SK-N-SH treated with all-trans-retinoic acid at 6 μM for 48 hours (cell line): ENCODE results near the gene RIT1.
"Not testable (repeated sequence)": the region's sequence is repeated elsewhere in the genome, so short reads cannot be mapped to it uniquely, and the experiment has no call there.

ENCODE experiments used
- ATAC-seq: fragments of 200-7000 bp; cut with Tn5 transposase; 3 replicates; pipeline ENCODE4 v1.9.1; 2020; ENCODE audit warnings: mild to moderate bottlenecking, moderate library complexity
- ARNTL ChIP-seq: fragments of 450-650 bp; formaldehyde crosslinking; IDR thresholded peaks from 2 replicates; pipeline ENCODE4 v1.5.0; 2020; ENCODE audit warnings: low read depth, mild to moderate bottlenecking, moderate library complexity, borderline replicate concordance
- BACH2 ChIP-seq: fragments of 250-450 bp; sonication (Bioruptor Pico); IDR thresholded peaks from 2 replicates; pipeline ENCODE4 v1.9.0; 2021; ENCODE audit warnings: mild to moderate bottlenecking, borderline replicate concordance
- CSDC2 ChIP-seq: fragments of 250-450 bp; sonication (Bioruptor Pico); IDR thresholded peaks from 2 replicates; pipeline ENCODE4 v1.5.0; 2020; ENCODE audit warnings: mild to moderate bottlenecking, moderate library complexity
- GLIS3 ChIP-seq: fragments of 250-450 bp; sonication (Bioruptor Pico); IDR thresholded peaks from 2 replicates; pipeline ENCODE4 v1.5.0; 2020; ENCODE audit warnings: mild to moderate bottlenecking, moderate library complexity
- ISL1 ChIP-seq: fragments of 250-450 bp; sonication (Bioruptor Pico); IDR thresholded peaks from 2 replicates; pipeline ENCODE4 v2.1.2; 2022; ENCODE audit warnings: mild to moderate bottlenecking, moderate library complexity
- OSR1 ChIP-seq: fragments of 250-450 bp; sonication (Bioruptor Pico); IDR thresholded peaks from 2 replicates; pipeline ENCODE4 v1.8.0; 2022; ENCODE audit warnings: moderate library complexity, mild to moderate bottlenecking, inconsistent platforms
- RARB ChIP-seq: fragments of 250-450 bp; sonication (Bioruptor Pico); IDR thresholded peaks from 2 replicates; pipeline ENCODE4 v1.8.0; 2021; ENCODE audit warnings: mild to moderate bottlenecking, moderate library complexity
- SNAI2 ChIP-seq: fragments of 250-450 bp; sonication (Bioruptor Pico); IDR thresholded peaks from 2 replicates; pipeline ENCODE4 v1.5.0; 2020; ENCODE audit warnings: mild to moderate bottlenecking, moderate library complexity
- TCF4 ChIP-seq: fragments of 250-450 bp; sonication (Bioruptor Pico); IDR thresholded peaks from 2 replicates; pipeline ENCODE4 v1.8.0; 2021; ENCODE audit warnings: mild to moderate bottlenecking, moderate library complexity, borderline replicate concordance
- TOX ChIP-seq: fragments of 250-450 bp; sonication (Bioruptor Pico); IDR thresholded peaks from 2 replicates; pipeline ENCODE4 v1.8.0; 2021; ENCODE audit warnings: mild to moderate bottlenecking, moderate library complexity, borderline replicate concordance
- ZFP3 ChIP-seq: fragments of 250-450 bp; sonication (Bioruptor Pico); IDR thresholded peaks from 2 replicates; pipeline ENCODE4 v1.5.0; 2020; ENCODE audit warnings: mild to moderate bottlenecking, moderate library complexity
- ZFP30 ChIP-seq: fragments of 450-650 bp; formaldehyde crosslinking; IDR thresholded peaks from 2 replicates; pipeline ENCODE4 v1.5.0; 2022; ENCODE audit warnings: mild to moderate bottlenecking, moderate library complexity
- ZNF565 ChIP-seq: fragments of 450-650 bp; formaldehyde crosslinking; conservative IDR thresholded peaks from 2 replicates; pipeline ENCODE4 v1.5.0; 2020; ENCODE audit warnings: low read depth, mild to moderate bottlenecking, moderate library complexity
- ZNF70 ChIP-seq: fragments of 450-650 bp; formaldehyde crosslinking; IDR thresholded peaks from 2 replicates; pipeline ENCODE4 v1.5.0; 2020; ENCODE audit warnings: mild to moderate bottlenecking, moderate library complexity
- TF ChIP-seq, protein P1 (sequence below): fragments of 250-450 bp; sonication (Bioruptor Pico); IDR thresholded peaks from 2 replicates; pipeline ENCODE4 v1.8.0; 2020; ENCODE audit warnings: mild to moderate bottlenecking, moderate library complexity, borderline replicate concordance
- TF ChIP-seq, protein P2 (sequence below): fragments of 250-450 bp; sonication (Bioruptor Pico); IDR thresholded peaks from 2 replicates; pipeline ENCODE4 v1.5.0; 2020; ENCODE audit warnings: mild to moderate bottlenecking, moderate library complexity
- TF ChIP-seq, protein P3 (sequence below): fragments of 250-450 bp; sonication (Bioruptor Pico); IDR thresholded peaks from 2 replicates; pipeline ENCODE4 v1.8.0; 2021; ENCODE audit warnings: low read depth, mild to moderate bottlenecking, moderate library complexity, borderline replicate concordance
- TF ChIP-seq, protein P4 (sequence below): fragments of 250-450 bp; sonication (Bioruptor Pico); IDR thresholded peaks from 2 replicates; pipeline ENCODE4 v1.5.1; 2021; ENCODE audit warnings: mild to moderate bottlenecking, moderate library complexity

RIT1 gene

DNA sequence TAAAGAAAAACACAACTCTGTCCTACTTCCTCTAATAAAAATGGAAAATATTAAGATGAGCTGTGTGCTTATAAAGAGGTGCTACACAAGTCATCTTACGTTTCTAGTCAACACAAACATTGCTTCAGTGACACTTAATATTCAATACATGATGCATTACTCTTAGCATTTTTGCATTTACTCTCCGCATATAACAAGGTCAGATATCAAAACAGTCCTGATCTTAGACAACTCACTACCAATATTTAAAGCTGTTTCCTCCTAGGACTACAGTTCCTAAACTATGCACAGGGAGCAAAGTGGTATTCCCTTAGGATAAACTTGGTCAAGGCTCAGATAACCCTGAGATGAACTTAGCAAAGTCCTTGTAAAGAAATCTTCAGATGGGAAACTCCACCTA, 12.3 kb downstream of the RIT1 start:
- TF ChIP-seq, protein P1, sequence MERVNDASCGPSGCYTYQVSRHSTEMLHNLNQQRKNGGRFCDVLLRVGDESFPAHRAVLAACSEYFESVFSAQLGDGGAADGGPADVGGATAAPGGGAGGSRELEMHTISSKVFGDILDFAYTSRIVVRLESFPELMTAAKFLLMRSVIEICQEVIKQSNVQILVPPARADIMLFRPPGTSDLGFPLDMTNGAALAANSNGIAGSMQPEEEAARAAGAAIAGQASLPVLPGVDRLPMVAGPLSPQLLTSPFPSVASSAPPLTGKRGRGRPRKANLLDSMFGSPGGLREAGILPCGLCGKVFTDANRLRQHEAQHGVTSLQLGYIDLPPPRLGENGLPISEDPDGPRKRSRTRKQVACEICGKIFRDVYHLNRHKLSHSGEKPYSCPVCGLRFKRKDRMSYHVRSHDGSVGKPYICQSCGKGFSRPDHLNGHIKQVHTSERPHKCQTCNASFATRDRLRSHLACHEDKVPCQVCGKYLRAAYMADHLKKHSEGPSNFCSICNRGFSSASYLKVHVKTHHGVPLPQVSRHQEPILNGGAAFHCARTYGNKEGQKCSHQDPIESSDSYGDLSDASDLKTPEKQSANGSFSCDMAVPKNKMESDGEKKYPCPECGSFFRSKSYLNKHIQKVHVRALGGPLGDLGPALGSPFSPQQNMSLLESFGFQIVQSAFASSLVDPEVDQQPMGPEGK (CRISPR knock-in tag): no peak
- TF ChIP-seq SNAI2 (no peak), ZFP30 (CRISPR knock-in tag) (no peak), CSDC2 (no peak), GLIS3 (CRISPR knock-in tag) (no peak), BACH2 (CRISPR knock-in tag) (no peak), ZNF565 (CRISPR knock-in tag) (no peak), ZFP3 (CRISPR knock-in tag) (no peak), RARB (CRISPR knock-in tag) (no peak), ISL1 (no peak), OSR1 (no peak)
- TF ChIP-seq, protein P2, sequence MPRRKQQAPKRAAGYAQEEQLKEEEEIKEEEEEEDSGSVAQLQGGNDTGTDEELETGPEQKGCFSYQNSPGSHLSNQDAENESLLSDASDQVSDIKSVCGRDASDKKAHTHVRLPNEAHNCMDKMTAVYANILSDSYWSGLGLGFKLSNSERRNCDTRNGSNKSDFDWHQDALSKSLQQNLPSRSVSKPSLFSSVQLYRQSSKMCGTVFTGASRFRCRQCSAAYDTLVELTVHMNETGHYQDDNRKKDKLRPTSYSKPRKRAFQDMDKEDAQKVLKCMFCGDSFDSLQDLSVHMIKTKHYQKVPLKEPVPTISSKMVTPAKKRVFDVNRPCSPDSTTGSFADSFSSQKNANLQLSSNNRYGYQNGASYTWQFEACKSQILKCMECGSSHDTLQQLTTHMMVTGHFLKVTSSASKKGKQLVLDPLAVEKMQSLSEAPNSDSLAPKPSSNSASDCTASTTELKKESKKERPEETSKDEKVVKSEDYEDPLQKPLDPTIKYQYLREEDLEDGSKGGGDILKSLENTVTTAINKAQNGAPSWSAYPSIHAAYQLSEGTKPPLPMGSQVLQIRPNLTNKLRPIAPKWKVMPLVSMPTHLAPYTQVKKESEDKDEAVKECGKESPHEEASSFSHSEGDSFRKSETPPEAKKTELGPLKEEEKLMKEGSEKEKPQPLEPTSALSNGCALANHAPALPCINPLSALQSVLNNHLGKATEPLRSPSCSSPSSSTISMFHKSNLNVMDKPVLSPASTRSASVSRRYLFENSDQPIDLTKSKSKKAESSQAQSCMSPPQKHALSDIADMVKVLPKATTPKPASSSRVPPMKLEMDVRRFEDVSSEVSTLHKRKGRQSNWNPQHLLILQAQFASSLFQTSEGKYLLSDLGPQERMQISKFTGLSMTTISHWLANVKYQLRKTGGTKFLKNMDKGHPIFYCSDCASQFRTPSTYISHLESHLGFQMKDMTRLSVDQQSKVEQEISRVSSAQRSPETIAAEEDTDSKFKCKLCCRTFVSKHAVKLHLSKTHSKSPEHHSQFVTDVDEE: no peak
- no peak for ATAC-seq

DNA sequence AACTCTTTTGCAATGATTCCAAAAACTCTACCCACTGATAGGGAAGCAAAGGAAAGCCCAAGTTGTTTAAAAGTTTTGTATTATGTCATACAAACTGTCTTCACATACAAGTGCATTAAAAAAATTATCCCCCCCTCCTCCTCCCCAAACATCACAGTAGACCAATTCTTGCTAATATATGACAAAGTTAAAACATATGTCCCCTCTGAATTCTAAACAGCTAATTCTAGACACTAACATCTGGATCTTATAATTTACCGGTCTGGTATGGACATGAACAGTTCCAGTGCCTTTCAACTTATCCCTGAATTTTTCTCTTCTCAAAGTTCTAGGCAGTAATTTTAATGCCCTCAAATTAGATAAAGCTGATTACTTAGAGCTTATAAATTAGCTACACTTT, 13.4 kb downstream of the RIT1 start:
- TF ChIP-seq GLIS3 (CRISPR knock-in tag): no peak
- TF ChIP-seq ARNTL (CRISPR knock-in tag): no peak
- TF ChIP-seq ZNF70 (CRISPR knock-in tag): no peak
- TF ChIP-seq TOX (CRISPR knock-in tag): no peak
- TF ChIP-seq OSR1: no peak
- no peak for TF ChIP-seq ZFP30 (CRISPR knock-in tag)
- TF ChIP-seq, protein P1 (CRISPR knock-in tag): no peak
- no peak for TF ChIP-seq RARB (CRISPR knock-in tag)
- TF ChIP-seq, protein P3, sequence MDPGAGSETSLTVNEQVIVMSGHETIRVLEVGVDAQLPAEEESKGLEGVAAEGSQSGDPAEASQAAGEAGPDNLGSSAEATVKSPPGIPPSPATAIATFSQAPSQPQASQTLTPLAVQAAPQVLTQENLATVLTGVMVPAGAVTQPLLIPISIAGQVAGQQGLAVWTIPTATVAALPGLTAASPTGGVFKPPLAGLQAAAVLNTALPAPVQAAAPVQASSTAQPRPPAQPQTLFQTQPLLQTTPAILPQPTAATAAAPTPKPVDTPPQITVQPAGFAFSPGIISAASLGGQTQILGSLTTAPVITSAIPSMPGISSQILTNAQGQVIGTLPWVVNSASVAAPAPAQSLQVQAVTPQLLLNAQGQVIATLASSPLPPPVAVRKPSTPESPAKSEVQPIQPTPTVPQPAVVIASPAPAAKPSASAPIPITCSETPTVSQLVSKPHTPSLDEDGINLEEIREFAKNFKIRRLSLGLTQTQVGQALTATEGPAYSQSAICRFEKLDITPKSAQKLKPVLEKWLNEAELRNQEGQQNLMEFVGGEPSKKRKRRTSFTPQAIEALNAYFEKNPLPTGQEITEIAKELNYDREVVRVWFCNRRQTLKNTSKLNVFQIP (CRISPR knock-in tag): no peak
- no peak for TF ChIP-seq SNAI2
- no peak for TF ChIP-seq TCF4 (CRISPR knock-in tag)
- TF ChIP-seq, protein P4, sequence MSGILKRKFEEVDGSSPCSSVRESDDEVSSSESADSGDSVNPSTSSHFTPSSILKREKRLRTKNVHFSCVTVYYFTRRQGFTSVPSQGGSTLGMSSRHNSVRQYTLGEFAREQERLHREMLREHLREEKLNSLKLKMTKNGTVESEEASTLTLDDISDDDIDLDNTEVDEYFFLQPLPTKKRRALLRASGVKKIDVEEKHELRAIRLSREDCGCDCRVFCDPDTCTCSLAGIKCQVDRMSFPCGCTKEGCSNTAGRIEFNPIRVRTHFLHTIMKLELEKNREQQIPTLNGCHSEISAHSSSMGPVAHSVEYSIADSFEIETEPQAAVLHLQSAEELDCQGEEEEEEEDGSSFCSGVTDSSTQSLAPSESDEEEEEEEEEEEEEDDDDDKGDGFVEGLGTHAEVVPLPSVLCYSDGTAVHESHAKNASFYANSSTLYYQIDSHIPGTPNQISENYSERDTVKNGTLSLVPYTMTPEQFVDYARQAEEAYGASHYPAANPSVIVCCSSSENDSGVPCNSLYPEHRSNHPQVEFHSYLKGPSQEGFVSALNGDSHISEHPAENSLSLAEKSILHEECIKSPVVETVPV (CRISPR knock-in tag): no peak
- ATAC-seq: peak; percentile 24; the same call in 1 of the 3 replicates

DNA sequence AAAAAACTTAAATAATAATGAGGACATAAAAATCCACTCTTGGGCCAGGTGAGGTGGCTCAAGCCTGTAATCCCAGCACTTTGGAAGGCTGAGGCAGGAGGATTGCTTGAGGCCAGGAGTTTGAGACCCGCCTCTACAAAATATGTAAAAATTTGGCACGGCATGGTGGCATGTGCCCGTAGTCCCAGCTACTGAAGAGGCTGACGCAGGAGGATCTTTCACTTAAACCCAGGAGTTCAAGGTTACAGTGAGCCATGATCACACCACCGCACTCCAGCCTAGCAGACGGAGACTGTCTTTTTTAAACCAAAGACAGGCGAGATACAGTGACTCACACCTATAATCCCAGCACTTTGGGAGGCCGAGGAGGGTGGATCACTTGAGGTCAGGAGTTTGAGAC, 14.7 kb downstream of the RIT1 start:
- ATAC-seq: not testable (repeated sequence)

DNA sequence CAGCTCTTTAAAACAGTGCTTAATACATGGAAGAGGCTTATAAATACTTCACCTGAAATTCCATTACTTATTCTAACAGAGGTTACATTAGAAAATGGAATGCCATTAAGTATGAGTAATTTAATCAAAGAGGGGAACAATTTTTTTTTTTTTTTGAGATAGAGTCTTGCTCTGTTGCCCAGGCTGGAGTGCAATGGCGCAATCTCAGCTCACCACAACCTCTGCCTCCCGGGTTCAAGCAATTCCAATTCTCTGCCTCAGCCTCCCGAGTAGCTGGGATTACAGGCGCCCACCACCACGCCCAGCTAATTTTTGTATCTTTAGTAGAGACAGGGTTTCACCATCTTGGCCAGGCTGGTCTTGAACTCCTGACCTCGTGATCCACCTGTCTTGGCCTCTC, 15.5 kb downstream of the RIT1 start:
- ATAC-seq: not testable (repeated sequence)
